ENCODE data around the gene ZNF595. TPM values are rescaled to one million over a fixed set of nuclear protein-coding genes. Genes with fewer than 3 reads are reported as not detected.
"Not testable (repeated sequence)": the region's sequence is repeated elsewhere in the genome, so short reads cannot be mapped to it uniquely, and the experiment has no call there.

The ZNF595 gene
- polyA plus RNA-seq, 1 of the 3 experiments (the other 2 are of a cell fraction), result 88.4 TPM

DNA sequence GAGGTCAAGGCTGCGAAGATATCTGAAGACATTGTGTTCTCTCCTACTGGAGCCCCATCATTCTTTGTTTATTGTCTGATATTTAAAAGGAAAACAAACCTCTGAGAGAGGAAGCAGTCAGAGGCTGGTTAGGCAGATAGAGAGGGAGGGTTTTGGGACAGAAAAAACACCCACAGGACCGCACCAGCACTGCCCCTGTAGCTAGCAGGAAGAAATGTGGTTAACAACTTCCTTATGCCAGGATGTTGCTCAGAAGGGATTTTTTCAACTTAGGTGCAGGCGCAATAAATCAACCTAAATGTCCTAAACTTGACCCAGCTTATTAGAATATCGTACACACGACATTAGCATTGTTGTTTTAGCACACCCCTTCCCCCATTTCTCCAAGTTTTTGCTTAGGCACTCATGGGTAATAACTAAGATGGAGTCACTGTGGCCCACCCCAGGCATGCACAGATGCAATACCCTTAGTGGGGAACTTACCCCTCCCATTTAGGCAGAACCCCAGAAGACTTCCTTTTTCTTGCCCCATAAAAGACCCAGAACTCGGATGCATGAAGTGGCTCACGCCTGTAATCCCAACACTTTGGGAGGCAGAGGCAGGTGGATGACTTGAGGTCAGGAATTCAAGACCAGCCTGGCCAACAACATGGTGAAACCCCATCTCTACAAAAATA, 68.4 kb downstream of the ZNF595 start (continued):
- TF ChIP-seq REST (IDR thresholded peaks at IDR 0.05; ENCODE audit: low read depth, low read length), result no peak

- H3K79me2 ChIP-seq (ENCODE audit: insufficient read depth); DNase-seq; POLR2A ChIA-PET; H3K36me3 ChIP-seq (replicated peaks in 1 of 2; ENCODE audit: control insufficient read depth in 1 of 2, insufficient read depth in 2 of 2, low read length in 1 of 2); H3K4me1 ChIP-seq (ENCODE audit: control insufficient read depth in 1 of 2, insufficient read depth in 2 of 2, low read depth in 1 of 2, low read length in 1 of 2); H3K4me3 ChIP-seq (ENCODE audit: low read depth in 2 of 2, low read length in 1 of 2); H3K27me3 ChIP-seq (ENCODE audit: insufficient read depth); CTCF ChIA-PET; H3K9me3 ChIP-seq; H3K9ac ChIP-seq; H3K9me2 ChIP-seq; H3K27ac ChIP-seq (ENCODE audit: low read depth in 2 of 2, low read length in 1 of 2); H3F3A ChIP-seq (replicated peaks; ENCODE audit: insufficient read depth); H3K4me2 ChIP-seq; H2AFZ ChIP-seq (ENCODE audit: low read depth); H4K20me1 ChIP-seq (ENCODE audit: insufficient read depth): not testable (repeated sequence)
- 54% methylated on average over 10 of the region's 10 CpGs for WGBS (ENCODE audit: low lambda C conversion rate)
Observed at GRCh38 chr4:123922-124274, 70.8 kb downstream of the ZNF595 start.

GRCh38 chr4:124275-125081, 71.4 kb downstream of the ZNF595 start, which contains the start of gene ZNF718:
Gene ZNF718 (plus strand): TSS chr4:124501. CDS start chr4:124671, 170 bp downstream.
- no peaks in the 10 kb centered on the region for H3F3A ChIP-seq (replicated peaks; ENCODE audit: insufficient read depth)
- H3K9me3 ChIP-seq, result no peaks in the 10 kb centered on the region
- H4K20me1 ChIP-seq (ENCODE audit: insufficient read depth), result no peaks in the 10 kb centered on the region
- TF ChIP-seq POLR2AphosphoS5 (IDR thresholded peaks at IDR 0.05; ENCODE audit: low read depth, low read length), result no peak
- peak; percentile 64 for TF ChIP-seq PBX3 (IDR thresholded peaks at IDR 0.05)
- no peak for TF ChIP-seq GATA2 (CRISPR knock-in tag; IDR thresholded peaks at IDR 0.05)
- 25% methylated on average over 23 of the region's 44 CpGs for WGBS (ENCODE audit: low lambda C conversion rate)
- peak within 1 kb of the TSS in 1 of 2 experiments; percentile 23; a peak in 1 of 4 replicates for H3K27ac ChIP-seq (ENCODE audit: low read depth in 2 of 2, low read length in 1 of 2)
- POLR2A ChIA-PET, result no interaction called here
- peak within 1 kb of the TSS in 1 of 2 experiments; percentile 43; a peak in 2 of 4 replicates for H3K4me3 ChIP-seq (ENCODE audit: low read depth in 2 of 2, low read length in 1 of 2)
- DNase-seq, result peak; percentile 77
- H3K27me3 ChIP-seq (ENCODE audit: insufficient read depth), result no peaks in the 10 kb centered on the region
- no peaks in the 10 kb centered on the region for H3K36me3 ChIP-seq (replicated peaks in 1 of 2; ENCODE audit: control insufficient read depth in 1 of 2, insufficient read depth in 2 of 2, low read length in 1 of 2)
- no peak within 1 kb of the TSS for H2AFZ ChIP-seq (ENCODE audit: low read depth)
- H3K9ac ChIP-seq, result no peak within 1 kb of the TSS
- no peak within 1 kb of the TSS for H3K4me2 ChIP-seq
- no peaks in the 10 kb centered on the region for H3K9me2 ChIP-seq
- H3K4me1 ChIP-seq (ENCODE audit: control insufficient read depth in 1 of 2, insufficient read depth in 2 of 2, low read depth in 1 of 2, low read length in 1 of 2), result no peaks in the 10 kb centered on the region; a peak in 1 of 4 replicates
- CTCF ChIA-PET, result no interaction called here
- no peaks in the 10 kb centered on the region for H3K79me2 ChIP-seq (ENCODE audit: insufficient read depth)

Data from SK-N-SH (cell line).